Measurements from ENCODE around the gene ERG.

DNA sequence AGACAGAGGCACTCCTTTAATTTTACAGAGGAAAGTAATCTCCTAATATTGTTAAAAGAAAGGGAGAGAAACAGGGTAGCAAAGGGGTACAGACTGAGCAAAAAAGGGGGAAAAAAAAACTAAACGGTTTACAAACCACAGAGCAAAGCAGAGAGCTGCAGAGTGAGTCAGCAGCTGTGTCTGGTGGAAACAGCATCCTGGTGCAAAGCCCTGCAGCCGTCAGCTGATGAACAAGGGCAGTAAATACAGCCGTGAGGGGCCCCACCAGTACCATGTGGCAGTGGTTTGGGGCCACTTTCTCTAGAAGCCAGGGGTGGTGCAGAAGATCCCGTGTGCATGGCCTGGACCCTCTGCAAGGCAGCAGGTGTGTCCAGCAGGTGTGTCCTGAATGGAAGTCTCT is 111.3 kb downstream of the ERG start:
- TF ChIP-seq POLR2A (IDR thresholded peaks at IDR 0.05), result no peak
- TF ChIP-seq, protein P1, sequence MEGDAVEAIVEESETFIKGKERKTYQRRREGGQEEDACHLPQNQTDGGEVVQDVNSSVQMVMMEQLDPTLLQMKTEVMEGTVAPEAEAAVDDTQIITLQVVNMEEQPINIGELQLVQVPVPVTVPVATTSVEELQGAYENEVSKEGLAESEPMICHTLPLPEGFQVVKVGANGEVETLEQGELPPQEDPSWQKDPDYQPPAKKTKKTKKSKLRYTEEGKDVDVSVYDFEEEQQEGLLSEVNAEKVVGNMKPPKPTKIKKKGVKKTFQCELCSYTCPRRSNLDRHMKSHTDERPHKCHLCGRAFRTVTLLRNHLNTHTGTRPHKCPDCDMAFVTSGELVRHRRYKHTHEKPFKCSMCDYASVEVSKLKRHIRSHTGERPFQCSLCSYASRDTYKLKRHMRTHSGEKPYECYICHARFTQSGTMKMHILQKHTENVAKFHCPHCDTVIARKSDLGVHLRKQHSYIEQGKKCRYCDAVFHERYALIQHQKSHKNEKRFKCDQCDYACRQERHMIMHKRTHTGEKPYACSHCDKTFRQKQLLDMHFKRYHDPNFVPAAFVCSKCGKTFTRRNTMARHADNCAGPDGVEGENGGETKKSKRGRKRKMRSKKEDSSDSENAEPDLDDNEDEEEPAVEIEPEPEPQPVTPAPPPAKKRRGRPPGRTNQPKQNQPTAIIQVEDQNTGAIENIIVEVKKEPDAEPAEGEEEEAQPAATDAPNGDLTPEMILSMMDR (IDR thresholded peaks at IDR 0.05 in 4 of 5, conservative IDR thresholded peaks at IDR 0.05 in 1 of 5), result no peak
